HG03159 (cell line): ENCODE results near the gene KCTD13.
"Not testable (repeated sequence)": the region's sequence is repeated elsewhere in the genome, so short reads cannot be mapped to it uniquely, and the experiment has no call there.

Experiments used
- ATAC-seq: cut with Tn5 transposase; IDR thresholded peaks from one replicate; pipeline ENCODE4 v1.9.1; 2021; ENCODE audit warnings: mild to moderate bottlenecking, moderate library complexity; ENCODE audit not compliant: unreplicated experiment

Gene KCTD13

GRCh38 chr16:29947897-29948296, 21.9 kb upstream of the KCTD13 start:
- no peak for ATAC-seq

- no peak for ATAC-seq
Observed at GRCh38 chr16:29943846-29944799, 18.1 kb upstream of the KCTD13 start.

GRCh38 chr16:29940656-29941055, 14.6 kb upstream of the KCTD13 start:
- ATAC-seq = no peak

GRCh38 chr16:29931750-29932149, 5.7 kb upstream of the KCTD13 start:
- ATAC-seq = not testable (repeated sequence)

GRCh38 chr16:29927070-29927905, 1.3 kb upstream of the KCTD13 start:
- ATAC-seq = no peak

- no peak for ATAC-seq
Observed at GRCh38 chr16:29926711-29927052, 656 bp upstream of the KCTD13 start.

GRCh38 chr16:29925105-29925756, 795 bp downstream of the KCTD13 start:
- no peak for ATAC-seq

GRCh38 chr16:29922986-29923501, 3.0 kb downstream of the KCTD13 start:
- ATAC-seq = no peak

- no peak for ATAC-seq
Observed at GRCh38 chr16:29922326-29922725, 3.7 kb downstream of the KCTD13 start.

GRCh38 chr16:29921034-29921385, 5.0 kb downstream of the KCTD13 start:
- ATAC-seq = no peak

GRCh38 chr16:29920288-29921033, 5.6 kb downstream of the KCTD13 start:
- no peak for ATAC-seq

- no peak for ATAC-seq
Observed at GRCh38 chr16:29916979-29917378, 9.0 kb downstream of the KCTD13 start.

- ATAC-seq = no peak
Observed at GRCh38 chr16:29915590-29916247, 10.3 kb downstream of the KCTD13 start.

GRCh38 chr16:29913514-29913913, 12.5 kb downstream of the KCTD13 start:
- ATAC-seq = no peak

GRCh38 chr16:29912087-29912486, 13.9 kb downstream of the KCTD13 start:
- ATAC-seq = no peak

GRCh38 chr16:29911676-29912010, 14.4 kb downstream of the KCTD13 start:
- ATAC-seq = no peak

GRCh38 chr16:29910819-29911675, 15.0 kb downstream of the KCTD13 start:
- no peak for ATAC-seq

- not testable (repeated sequence) for ATAC-seq
Observed at GRCh38 chr16:29909851-29910250, 16.2 kb downstream of the KCTD13 start.

- no peak for ATAC-seq
Observed at GRCh38 chr16:29909391-29909790, 16.6 kb downstream of the KCTD13 start.
